Mucosa of rectum (tissue), 2 donors: ENCODE measurements around the gene TUBB1.

Source experiments
- H3K27ac ChIP-seq, 2 donors: one replicate each; pipeline ENCODE4 v1.7.0; 2013; ENCODE audit warnings: inconsistent platforms in 2 of 2, low read depth in 2 of 2, low read length in 2 of 2
- H3K27me3 ChIP-seq, 2 donors: one replicate each; pipeline ENCODE4 v1.7.0; 2013; ENCODE audit warnings: low read length in 2 of 2; ENCODE audit not compliant: control insufficient read depth in 2 of 2, insufficient read depth in 2 of 2
- H3K36me3 ChIP-seq, 2 donors: one replicate each; pipeline ENCODE4 v1.7.0; 2013; ENCODE audit warnings: low read length in 2 of 2; ENCODE audit not compliant: control insufficient read depth in 2 of 2, insufficient read depth in 2 of 2
- H3K4me1 ChIP-seq, 2 donors: one replicate each; pipeline ENCODE4 v1.7.0; 2013; ENCODE audit warnings: low read length in 2 of 2, mild to moderate bottlenecking in 1 of 2; ENCODE audit not compliant: control insufficient read depth in 2 of 2, insufficient read depth in 2 of 2
- H3K4me3 ChIP-seq, 2 donors: one replicate each; pipeline ENCODE4 v1.7.0; 2013; ENCODE audit warnings: low read length in 2 of 2
- H3K9ac ChIP-seq, 2 donors: one replicate each; pipeline ENCODE4 v1.7.0; 2013; ENCODE audit warnings: low read length in 2 of 2, low read depth in 1 of 2, mild to moderate bottlenecking in 1 of 2
- H3K9me3 ChIP-seq, 2 donors: one replicate each; pipeline ENCODE4 v1.7.0; 2013; ENCODE audit warnings: low read length in 2 of 2; ENCODE audit not compliant: control insufficient read depth in 2 of 2
- donor health status: healthy.
- donor health status: Normal muscosa, but diverticular disease.

TUBB1 gene

GRCh38 chr20:59074456-59074855 lies 55.2 kb downstream of the TUBB1 start:
- Histone ChIP-seq H3K27me3 (peaks cover 5 to 6% of the 10 kb centered on the region in 2 donors), H3K36me3 (no peaks in the 10 kb centered on the region), H3K9me3 (no peaks in the 10 kb centered on the region), H3K9ac (no peak overlapping the region), H3K4me1 (no peaks in the 10 kb centered on the region), H3K27ac (no peak overlapping the region), H3K4me3 (no peak overlapping the region)

- Histone ChIP-seq H3K27me3 (peaks cover 5 to 6% of the 10 kb centered on the region in 2 donors), H3K9me3 (no peaks in the 10 kb centered on the region), H3K9ac (no peak overlapping the region), H3K36me3 (no peaks in the 10 kb centered on the region), H3K27ac (no peak overlapping the region), H3K4me1 (no peaks in the 10 kb centered on the region), H3K4me3 (no peak overlapping the region)
These were observed 56.8 kb downstream of the TUBB1 start for GRCh38 chr20:59075934-59076508.
